Activated naive CD8-positive, alpha-beta T cell (primary cell): ENCODE measurements around the gene CDYL.

Source experiments
- H3K27ac Mint-ChIP-seq: one replicate; pipeline ENCODE4 v1.8.0; 2021; ENCODE audit warnings: mixed read lengths
- H3K27me3 Mint-ChIP-seq: one replicate; pipeline ENCODE4 v1.8.0; 2021; ENCODE audit warnings: mixed read lengths
- H3K36me3 Mint-ChIP-seq: one replicate; pipeline ENCODE4 v1.8.0; 2021; ENCODE audit warnings: mixed read lengths
- H3K4me1 Mint-ChIP-seq: one replicate; pipeline ENCODE4 v1.8.0; 2021; ENCODE audit warnings: low read depth, mixed read lengths
- H3K4me3 Mint-ChIP-seq: one replicate; pipeline ENCODE4 v1.8.0; 2021; ENCODE audit warnings: mild to moderate bottlenecking, mixed read lengths
- H3K9me3 Mint-ChIP-seq: one replicate; pipeline ENCODE4 v1.8.0; 2021; ENCODE audit warnings: low read depth, mixed read lengths

Gene CDYL

GRCh38 chr6:4939241-4939640, 163.0 kb downstream of the CDYL start:
- Mint-ChIP-seq H3K27ac (no peak overlapping the region), H3K4me1 (peaks cover 64% of the 10 kb centered on the region)

GRCh38 chr6:4940416-4940815, 164.2 kb downstream of the CDYL start:
- H3K36me3 Mint-ChIP-seq = peaks cover 11% of the 10 kb centered on the region
- no peaks in the 10 kb centered on the region for H3K9me3 Mint-ChIP-seq
- no peak overlapping the region for H3K4me3 Mint-ChIP-seq
- peaks cover 53% of the 10 kb centered on the region for H3K4me1 Mint-ChIP-seq
- H3K27me3 Mint-ChIP-seq = no peaks in the 10 kb centered on the region
- H3K27ac Mint-ChIP-seq = no peak overlapping the region

More at GRCh38 chr6:4939241-4939640, 163.0 kb downstream of the CDYL start:
- Mint-ChIP-seq H3K27me3 (no peaks in the 10 kb centered on the region), H3K9me3 (no peaks in the 10 kb centered on the region), H3K4me3 (no peak overlapping the region), H3K36me3 (peaks cover 10% of the 10 kb centered on the region)

DNA sequence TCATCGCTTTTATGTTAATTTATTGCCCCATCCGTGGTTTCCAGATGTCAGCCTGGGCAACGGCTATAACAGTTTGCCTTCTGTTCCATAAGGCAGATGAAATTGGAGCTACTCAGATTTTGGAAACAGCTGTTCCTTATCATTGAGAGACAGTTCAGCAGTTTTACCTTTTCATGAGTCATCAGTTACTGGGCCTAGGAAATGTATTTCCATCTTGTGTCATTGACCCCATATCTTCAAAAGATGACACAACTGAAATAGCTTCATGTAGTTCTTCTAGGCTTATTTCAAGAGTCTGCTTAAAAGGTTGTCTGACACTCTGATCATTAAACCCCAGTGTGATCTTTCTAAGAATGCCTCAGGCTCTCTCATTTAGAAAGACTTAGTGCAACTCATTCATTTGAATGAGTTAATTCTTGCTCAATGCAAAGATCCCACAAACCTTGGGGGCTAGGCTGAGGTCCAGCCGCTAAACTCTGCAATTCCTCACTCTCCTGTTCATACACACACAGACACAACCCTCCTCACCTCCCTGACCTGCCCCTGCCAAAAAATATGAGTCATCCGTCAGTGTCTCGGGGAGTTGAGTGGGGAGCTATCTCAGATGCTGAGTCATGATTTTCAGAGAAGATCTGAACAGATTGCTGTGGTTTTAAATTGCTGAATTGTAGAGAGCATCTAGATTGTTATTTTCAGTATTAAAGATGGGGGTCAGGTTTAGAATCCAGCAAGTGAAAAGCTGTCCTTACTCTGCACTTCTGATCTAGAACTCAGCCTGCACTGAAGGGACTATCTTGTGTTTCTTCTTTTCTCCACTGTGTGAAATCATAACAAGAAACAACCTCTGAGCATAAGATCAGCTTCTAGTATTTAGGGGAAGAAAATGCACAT, 165.8 kb downstream of the CDYL start:
- H3K9me3 Mint-ChIP-seq = no peaks in the 10 kb centered on the region
- peaks cover 43% of the 10 kb centered on the region for H3K4me1 Mint-ChIP-seq
- no peaks in the 10 kb centered on the region for H3K27me3 Mint-ChIP-seq
- peaks cover 13% of the 10 kb centered on the region for H3K36me3 Mint-ChIP-seq
- H3K4me3 Mint-ChIP-seq = peak overlapping the region; percentile 1
- H3K27ac Mint-ChIP-seq = peak overlapping the region; percentile 77

GRCh38 chr6:4942673-4943009, 166.4 kb downstream of the CDYL start:
- Mint-ChIP-seq H3K36me3 (peaks cover 13% of the 10 kb centered on the region), H3K9me3 (no peaks in the 10 kb centered on the region), H3K4me3 (no peak overlapping the region), H3K4me1 (peaks cover 43% of the 10 kb centered on the region), H3K27ac (peak overlapping the region; percentile 77), H3K27me3 (no peaks in the 10 kb centered on the region)

DNA sequence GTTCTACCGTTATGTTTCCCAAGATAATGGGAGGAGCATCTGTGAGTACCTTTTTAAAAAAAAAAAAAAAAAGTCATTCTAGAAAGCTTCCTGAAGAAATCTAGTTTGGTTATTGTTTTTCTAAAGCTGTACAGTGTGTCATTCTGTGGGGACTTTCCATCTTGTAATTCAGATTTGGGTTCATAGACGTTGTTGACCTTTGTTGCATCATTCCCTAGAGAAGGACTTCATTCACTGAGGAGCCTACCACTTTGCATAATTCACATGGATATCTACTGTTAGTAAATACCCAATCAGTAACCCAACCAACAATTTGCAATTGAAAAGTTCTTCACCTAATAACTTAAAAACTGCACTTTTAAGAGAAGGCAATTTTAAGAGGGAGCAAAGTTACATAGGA, 167.5 kb downstream of the CDYL start:
- Mint-ChIP-seq H3K9me3 (no peaks in the 10 kb centered on the region), H3K27me3 (no peaks in the 10 kb centered on the region), H3K4me1 (peaks cover 43% of the 10 kb centered on the region), H3K27ac (peak overlapping the region; percentile 30), H3K36me3 (peaks cover 8% of the 10 kb centered on the region), H3K4me3 (no peak overlapping the region)

DNA sequence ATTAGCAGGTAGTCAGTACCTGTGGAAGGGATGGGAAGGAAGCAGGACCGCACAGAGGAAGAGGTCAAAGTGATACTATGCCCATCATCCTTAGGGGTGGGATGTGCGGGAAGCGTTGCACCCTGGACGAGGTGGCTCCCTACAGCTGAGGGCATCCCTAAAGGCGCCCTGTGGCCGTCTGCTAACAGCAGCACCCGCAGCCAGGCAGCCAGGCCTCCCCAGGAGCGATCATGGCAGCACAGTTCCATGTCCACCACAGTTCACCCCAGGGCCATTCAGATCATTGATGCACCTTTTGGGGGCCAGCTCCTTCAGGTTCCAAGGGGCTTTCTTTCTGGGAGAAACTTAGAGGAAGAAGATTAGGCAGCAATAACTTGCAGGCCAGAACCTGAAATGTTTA, 168.1 kb downstream of the CDYL start:
- Mint-ChIP-seq H3K27ac (no peak overlapping the region), H3K9me3 (no peaks in the 10 kb centered on the region), H3K36me3 (peaks cover 8% of the 10 kb centered on the region), H3K27me3 (no peaks in the 10 kb centered on the region), H3K4me1 (peaks cover 40% of the 10 kb centered on the region), H3K4me3 (no peak overlapping the region)

GRCh38 chr6:4946521-4946920, 170.3 kb downstream of the CDYL start:
- Mint-ChIP-seq H3K27me3 (no peaks in the 10 kb centered on the region), H3K36me3 (peaks cover 6% of the 10 kb centered on the region), H3K27ac (no peak overlapping the region), H3K4me1 (peaks cover 19% of the 10 kb centered on the region), H3K4me3 (no peak overlapping the region), H3K9me3 (no peaks in the 10 kb centered on the region)

DNA sequence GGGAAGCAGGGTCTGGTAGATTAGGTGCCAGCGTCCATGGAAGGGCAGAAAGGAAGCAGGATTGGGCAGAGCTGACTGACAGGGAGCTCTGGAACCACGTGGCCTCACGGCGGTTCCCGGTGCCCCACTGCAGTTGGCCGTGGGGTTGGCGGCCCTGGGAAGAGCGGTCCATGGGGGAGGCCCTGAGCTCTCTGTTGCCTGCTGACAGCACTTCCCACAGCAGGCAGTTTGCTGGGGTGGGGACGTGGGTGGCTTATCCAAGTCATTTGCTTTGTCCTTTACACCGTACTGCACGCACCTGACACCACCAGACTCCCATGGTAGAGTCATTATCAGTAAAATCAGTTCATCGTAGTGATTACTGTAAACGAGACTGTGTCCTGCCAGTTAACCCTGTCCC, 171.5 kb downstream of the CDYL start:
- H3K9me3 Mint-ChIP-seq = no peaks in the 10 kb centered on the region
- peaks cover 6% of the 10 kb centered on the region for H3K36me3 Mint-ChIP-seq
- H3K4me1 Mint-ChIP-seq = peaks cover 7% of the 10 kb centered on the region
- H3K4me3 Mint-ChIP-seq = no peak overlapping the region
- no peak overlapping the region for H3K27ac Mint-ChIP-seq
- H3K27me3 Mint-ChIP-seq = no peaks in the 10 kb centered on the region

GRCh38 chr6:4948781-4949450, 172.7 kb downstream of the CDYL start:
- peaks cover 8% of the 10 kb centered on the region for H3K36me3 Mint-ChIP-seq
- H3K4me3 Mint-ChIP-seq = no peak overlapping the region
- H3K4me1 Mint-ChIP-seq = no peaks in the 10 kb centered on the region
- no peaks in the 10 kb centered on the region for H3K27me3 Mint-ChIP-seq
- no peak overlapping the region for H3K27ac Mint-ChIP-seq
- H3K9me3 Mint-ChIP-seq = no peaks in the 10 kb centered on the region

DNA sequence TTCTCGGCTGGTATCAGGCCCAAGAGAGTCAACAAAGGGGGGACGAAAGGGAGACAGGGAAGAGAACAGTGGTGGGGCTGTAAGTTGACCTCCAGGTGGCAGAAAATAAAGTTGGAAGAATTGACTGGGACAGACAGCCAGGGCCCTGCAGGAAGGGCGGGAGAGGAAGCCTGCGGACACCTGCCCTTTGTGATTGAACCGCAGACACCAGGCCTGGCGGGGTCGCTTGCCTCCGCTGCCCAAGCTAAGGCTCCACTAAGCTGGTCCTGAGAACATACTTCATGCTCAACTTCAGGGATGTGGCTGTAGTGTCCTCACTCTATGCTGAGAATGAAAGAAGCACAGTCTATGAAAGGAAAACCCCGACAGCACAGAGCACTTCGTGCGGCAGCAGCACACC, 173.9 kb downstream of the CDYL start:
- no peaks in the 10 kb centered on the region for H3K27me3 Mint-ChIP-seq
- no peaks in the 10 kb centered on the region for H3K4me1 Mint-ChIP-seq
- no peaks in the 10 kb centered on the region for H3K9me3 Mint-ChIP-seq
- no peak overlapping the region for H3K27ac Mint-ChIP-seq
- peaks cover 8% of the 10 kb centered on the region for H3K36me3 Mint-ChIP-seq
- no peak overlapping the region for H3K4me3 Mint-ChIP-seq

DNA sequence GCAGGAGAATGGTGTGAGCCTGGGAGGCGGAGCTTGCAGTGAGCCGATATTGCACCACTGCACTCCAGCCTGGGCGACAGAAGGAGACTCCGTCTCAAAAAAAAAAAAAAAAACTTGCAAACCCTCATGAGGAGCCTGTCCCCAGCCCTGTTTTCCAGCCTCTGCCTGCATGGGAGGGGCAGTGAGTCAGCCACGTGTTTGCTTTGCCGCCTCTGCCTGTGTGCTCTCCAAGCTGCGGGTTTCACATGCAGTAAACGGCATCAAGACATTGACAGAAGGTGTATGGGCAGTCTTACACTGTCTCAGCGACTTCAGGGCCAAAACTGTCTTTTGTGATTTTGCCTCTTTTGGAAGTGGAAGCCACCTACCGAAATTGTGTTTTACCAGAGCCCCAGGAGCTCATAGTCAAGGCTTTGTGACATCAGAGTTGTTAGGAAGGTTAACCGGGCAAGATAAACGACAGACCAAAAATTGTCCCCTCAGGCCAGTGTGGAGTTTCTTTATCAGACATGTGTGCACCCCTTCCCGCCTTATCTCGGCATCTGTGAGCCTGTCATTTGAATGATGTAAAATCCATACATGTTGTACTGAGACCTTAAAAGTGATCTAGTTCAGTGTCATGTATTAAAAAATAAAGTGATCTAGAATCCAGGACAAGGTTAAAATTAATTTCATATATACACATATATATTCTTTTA, 174.8 kb downstream of the CDYL start:
- Mint-ChIP-seq H3K36me3 (peaks cover 8% of the 10 kb centered on the region), H3K27ac (no peak overlapping the region), H3K4me3 (no peak overlapping the region), H3K9me3 (no peaks in the 10 kb centered on the region), H3K27me3 (no peaks in the 10 kb centered on the region), H3K4me1 (no peaks in the 10 kb centered on the region)

DNA sequence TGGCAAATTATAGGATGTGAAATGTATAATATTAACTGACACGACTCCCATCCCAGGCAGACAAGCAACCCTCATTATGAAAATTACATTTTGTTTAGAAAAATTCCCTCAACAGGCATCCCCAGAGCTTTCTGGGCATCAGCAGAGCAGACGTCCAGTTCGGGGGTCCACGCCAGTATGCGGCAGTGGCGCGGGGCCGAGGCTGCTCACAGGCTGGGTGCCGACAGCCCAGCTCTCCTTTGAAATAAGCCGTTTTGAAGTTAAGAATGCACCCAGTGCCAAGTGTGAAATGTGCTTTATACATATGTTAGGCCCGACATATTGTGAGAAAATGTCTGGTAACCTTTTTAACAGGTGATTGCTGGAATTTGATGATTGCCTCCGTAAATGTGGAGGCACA, 177.2 kb downstream of the CDYL start:
- Mint-ChIP-seq H3K4me1 (no peaks in the 10 kb centered on the region), H3K27me3 (no peaks in the 10 kb centered on the region), H3K9me3 (no peaks in the 10 kb centered on the region), H3K4me3 (no peak overlapping the region), H3K27ac (no peak overlapping the region), H3K36me3 (peaks cover 8% of the 10 kb centered on the region)

GRCh38 chr6:4956625-4957024, 180.4 kb downstream of the CDYL start:
- H3K4me3 Mint-ChIP-seq = no peak overlapping the region
- H3K9me3 Mint-ChIP-seq = peaks cover 6% of the 10 kb centered on the region
- H3K27me3 Mint-ChIP-seq = no peaks in the 10 kb centered on the region
- H3K4me1 Mint-ChIP-seq = no peaks in the 10 kb centered on the region
- H3K27ac Mint-ChIP-seq = no peak overlapping the region
- peaks cover 8% of the 10 kb centered on the region for H3K36me3 Mint-ChIP-seq

DNA sequence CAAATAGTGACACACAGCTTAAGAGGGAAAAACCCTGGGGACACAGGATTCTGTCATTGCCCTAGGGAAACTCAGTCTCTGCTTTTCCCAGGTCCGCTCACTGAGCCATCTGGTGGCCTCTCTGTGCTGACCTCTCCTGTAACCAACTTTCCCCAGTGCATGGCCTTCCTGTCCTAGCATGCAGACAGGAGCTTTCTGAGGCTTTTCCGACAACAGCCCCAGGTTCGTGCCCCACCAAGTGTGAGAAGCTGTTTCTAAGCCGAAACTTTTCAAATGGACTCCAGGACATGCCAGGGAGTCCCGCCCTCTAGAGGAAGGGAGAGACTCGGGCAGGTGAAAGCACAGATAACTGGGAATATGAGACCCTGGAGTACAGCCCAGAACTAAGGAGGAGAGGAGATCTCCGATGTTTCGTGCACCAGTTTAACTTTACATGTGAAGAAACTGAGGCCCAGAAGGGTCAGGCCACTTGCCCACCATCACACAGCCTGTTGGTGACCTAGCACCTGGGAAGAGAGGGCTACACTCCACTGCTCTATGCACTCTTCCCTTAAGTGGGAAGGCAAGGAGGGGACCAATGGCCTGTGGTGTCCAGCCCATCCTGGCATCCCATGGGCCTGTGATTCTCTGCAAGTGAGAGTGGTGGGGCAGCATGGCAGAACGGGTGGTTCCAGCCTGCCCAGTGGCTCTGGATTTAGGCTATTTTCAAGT, 181.5 kb downstream of the CDYL start:
- H3K36me3 Mint-ChIP-seq = peaks cover 5% of the 10 kb centered on the region
- H3K4me3 Mint-ChIP-seq = no peak overlapping the region
- no peaks in the 10 kb centered on the region for H3K4me1 Mint-ChIP-seq
- peaks cover 6% of the 10 kb centered on the region for H3K9me3 Mint-ChIP-seq
- no peak overlapping the region for H3K27ac Mint-ChIP-seq
- no peaks in the 10 kb centered on the region for H3K27me3 Mint-ChIP-seq

DNA sequence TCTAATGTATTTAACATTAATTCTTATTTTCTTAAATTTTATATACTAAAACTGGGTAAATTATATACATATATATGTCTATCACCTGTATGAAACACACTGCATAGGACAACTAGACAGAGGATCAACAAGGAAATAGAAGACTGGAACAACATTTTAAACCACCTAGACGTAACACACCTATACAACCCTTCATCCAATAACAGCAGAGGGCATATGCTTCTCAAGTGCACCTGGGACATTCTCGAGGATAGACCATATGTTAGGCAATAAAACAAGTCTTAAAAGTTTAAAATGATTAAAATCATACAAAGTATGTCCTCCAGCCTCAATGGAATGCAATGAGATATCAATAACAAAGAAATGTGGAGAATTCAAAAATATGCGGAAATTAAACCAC, 182.4 kb downstream of the CDYL start:
- H3K27ac Mint-ChIP-seq = no peak overlapping the region
- peaks cover 5% of the 10 kb centered on the region for H3K36me3 Mint-ChIP-seq
- no peaks in the 10 kb centered on the region for H3K27me3 Mint-ChIP-seq
- H3K4me3 Mint-ChIP-seq = no peak overlapping the region
- peaks cover 6% of the 10 kb centered on the region for H3K9me3 Mint-ChIP-seq
- no peaks in the 10 kb centered on the region for H3K4me1 Mint-ChIP-seq
